K562 (cell line): ENCODE measurements around the gene PRKG1. TPM values are rescaled to one million over a fixed set of nuclear protein-coding genes. Genes with fewer than 3 reads are reported as not detected.

Experiments used
- ATAC-seq: fragments of 200-7000 bp; cut with Tn5 transposase; 3 replicates; pipeline ENCODE4 v1.9.1; 2020; ENCODE audit warnings: moderate library complexity
- BruUV-seq: library from RNA; stranded (reverse); fragments of 400-500 nt; replicated peaks from 2 replicates; lab custom pipeline; 2021; lab: Mats Ljungman, UMichigan
- CTCF ChIA-PET: fragments of 300-600 bp; formaldehyde crosslinking; extraction: SDS; loops from one replicate; lab custom pipeline; 2021; ENCODE audit warnings: low intra/inter-chr PET ratio; lab: Yijun Ruan, JAX
- POLR2A ChIA-PET: fragments of 300-600, 350-650 bp; sonication (Branson Sonifier 250); formaldehyde crosslinking; extraction: SDS; loops from one replicate; lab custom pipeline; 2021; ENCODE audit warnings: antibody characterized with exemption, inconsistent platforms; lab: Yijun Ruan, JAX
- DNase-seq, 4 experiments: peaks; one replicate each; pipeline versions ENCODE4 v3.0.0 to v3.0.0-alpha.2; 2011 to 2018; ENCODE audit warnings: low spot score in 3 of 4, mixed read lengths in 3 of 4; ENCODE audit errors: extremely low read depth in 1 of 4
- FAIRE-seq: peaks from 2 replicates; lab custom pipeline; 2011; peaks lifted over from hg19 to GRCh38; lab: Jason Lieb, UNC
- H2AFZ ChIP-seq: 2 replicates; pipeline ENCODE4 v1.6.0; 2011; ENCODE audit warnings: low read depth, low read length, control low read depth, inconsistent platforms
- H3K27ac ChIP-seq: fragments of 200-600 bp; 3 replicates; pipeline ENCODE4 v1.8.0; 2011; ENCODE audit warnings: low read depth, mild to moderate bottlenecking, control low read depth, inconsistent platforms, low read length, moderate library complexity, mixed read lengths; ENCODE audit errors: extremely low read depth
- H3K27me3 ChIP-seq, 2 experiments: fragments of 300-600 bp in 1 of 2; 2 replicates in 1 of 2; 3 replicates in 1 of 2; pipeline versions ENCODE4 v1.6.0 to v1.8.0; 2011; ENCODE audit warnings: inconsistent platforms in 2 of 2, low read length in 2 of 2, mild to moderate bottlenecking in 1 of 2, mixed read lengths in 1 of 2, moderate library complexity in 1 of 2; ENCODE audit not compliant: control insufficient read depth in 2 of 2, insufficient read depth in 2 of 2
- H3K36me3 ChIP-seq: fragments of 300-600 bp; 3 replicates; pipeline ENCODE4 v1.8.0; 2011; ENCODE audit warnings: mild to moderate bottlenecking, low read length, inconsistent platforms; ENCODE audit not compliant: control insufficient read depth, insufficient read depth
- H3K4me1 ChIP-seq, 2 experiments: fragments of 200-600 bp in 1 of 2; replicated peaks in 1 of 2; 2 replicates in 1 of 2; 3 replicates in 1 of 2; pipeline versions ENCODE4 v1.5.1 to v1.8.0; 2011; ENCODE audit warnings: inconsistent platforms in 2 of 2, low read length in 2 of 2, mild to moderate bottlenecking in 1 of 2, mixed read lengths in 1 of 2, moderate library complexity in 1 of 2; ENCODE audit not compliant: control insufficient read depth in 2 of 2, insufficient read depth in 2 of 2
- H3K4me2 ChIP-seq: 2 replicates; pipeline ENCODE4 v1.6.1; 2011; ENCODE audit warnings: low read length, control low read depth, inconsistent platforms, mixed read lengths; ENCODE audit not compliant: insufficient read depth
- H3K4me3 ChIP-seq: fragments of 200-600 bp; sonication (generic), shearing (Covaris generic); 2 replicates; pipeline ENCODE4 v1.5.1; 2016; ENCODE audit warnings: control low read depth, inconsistent platforms
- H3K79me2 ChIP-seq: fragments of 200-600 bp; 3 replicates; pipeline ENCODE4 v1.8.0; 2011; ENCODE audit warnings: low read length, inconsistent platforms; ENCODE audit not compliant: control insufficient read depth, insufficient read depth
- H3K9ac ChIP-seq, 2 experiments: 2 replicates each; pipeline versions ENCODE4 v1.6.0 to v1.6.1; 2011; ENCODE audit warnings: low read depth in 2 of 2, low read length in 2 of 2, control low read depth in 1 of 2, inconsistent platforms in 1 of 2, mild to moderate bottlenecking in 1 of 2, mixed read lengths in 1 of 2; ENCODE audit not compliant: insufficient read depth in 1 of 2
- H3K9me1 ChIP-seq: one replicate; pipeline ENCODE4 v1.6.0; 2011; ENCODE audit warnings: inconsistent platforms, mild to moderate bottlenecking, low read length, moderate library complexity; ENCODE audit not compliant: control insufficient read depth, insufficient read depth
- H3K9me3 ChIP-seq: replicated peaks from 2 replicates; pipeline ENCODE4 v1.5.1; 2011; ENCODE audit warnings: low read depth, low read length, inconsistent platforms; ENCODE audit not compliant: control insufficient read depth, insufficient read depth
- H4K20me1 ChIP-seq: replicated peaks from 2 replicates; pipeline ENCODE4 v1.6.1; 2011; ENCODE audit warnings: low read length, inconsistent platforms, mixed read lengths; ENCODE audit not compliant: control insufficient read depth, insufficient read depth
- GTF3C2 ChIP-seq: IDR thresholded peaks from 3 replicates; pipeline ENCODE4 v1.6.1; 2011; ENCODE audit warnings: borderline replicate concordance, mild to moderate bottlenecking, moderate library complexity; ENCODE audit not compliant: insufficient read length; ENCODE audit errors: extremely low read depth
- IFI16 ChIP-seq: fragments of 250-450 bp; sonication (Bioruptor Pico); IDR thresholded peaks from 2 replicates; pipeline ENCODE4 v2.1.2; 2022; ENCODE audit warnings: mild to moderate bottlenecking, inconsistent platforms
- LARP7 ChIP-seq: fragments of 450-650 bp; IDR thresholded peaks from 2 replicates; pipeline ENCODE4 v1.6.1; 2016
- SRF ChIP-seq, 2 experiments: fragments of 250-450, 450-650 bp in 1 of 2; sonication (Bioruptor Pico) in 1 of 2; sonication (generic) in 1 of 2; formaldehyde crosslinking; IDR thresholded peaks; 2 replicates each; pipeline versions ENCODE4 v1.5.0 to v1.5.1; 2020 to 2022; ENCODE audit warnings: mild to moderate bottlenecking in 1 of 2, missing genetic modification reagents in 1 of 2
- WGBS: fragments of 100-300 bp; shearing (Covaris generic); methylation state at CpG from one replicate; pipeline ENCODE4 v1.1.6; 2016; ENCODE audit warnings: low coverage, mixed read lengths; ENCODE audit not compliant: insufficient coverage; ENCODE audit errors: missing lambda C conversion rate; 5-methylcytosine and 5-hydroxymethylcytosine counted together
- in situ Hi-C: fragments of 300-500 bp; cut with MboI; formaldehyde crosslinking; loops from 4 replicates; pipeline ENCODE4 v1.15.0; 2018; ENCODE audit warnings: inconsistent platforms, mixed read lengths
- intact Hi-C: fragments of 100-400 bp; cut with micrococcal nuclease; formaldehyde crosslinking; loops from 2 replicates; pipeline ENCODE4 v1.14.2; 2022
- polyA plus RNA-seq, 8 experiments: library from polyadenylated mRNA; depleted of rRNA in 4 of 8; stranded (reverse) in 5 of 8; unstranded in 3 of 8; fragments of >200 nt; fragmentation: Nextera tagmentation in 2 of 8; fragmentation: Illumina TruSeq in 1 of 8; extraction: Ambion mirVana in 2 of 8; extraction: Trizol in 1 of 8; gene quantifications; 2 replicates each; pipeline versions ENCODE4 v1.2.1 to v1.2.3, GENCODE V29; 2011 to 2014; ENCODE audit warnings: inconsistent platforms in 1 of 8, missing spikeins in 1 of 8
- total RNA-seq, 7 experiments: library from RNA; depleted of rRNA in 6 of 7; stranded (reverse); fragments of >200 nt in 6 of 7; fragmentation: Illumina TruSeq in 2 of 7; extraction: Trizol in 2 of 7; gene quantifications; 2 replicates each; pipeline versions ENCODE4 v1.2.1 to v1.2.3, GENCODE V29; 2011 to 2021; ENCODE audit warnings: low replicate concordance in 1 of 7

PRKG1 gene
- total and polyA plus RNA-seq, 9 of the 15 experiments (the other 6 are each of a cell fraction or from before 2014, with no cell fraction given), result 0.22 TPM; not detected in 8

DNA sequence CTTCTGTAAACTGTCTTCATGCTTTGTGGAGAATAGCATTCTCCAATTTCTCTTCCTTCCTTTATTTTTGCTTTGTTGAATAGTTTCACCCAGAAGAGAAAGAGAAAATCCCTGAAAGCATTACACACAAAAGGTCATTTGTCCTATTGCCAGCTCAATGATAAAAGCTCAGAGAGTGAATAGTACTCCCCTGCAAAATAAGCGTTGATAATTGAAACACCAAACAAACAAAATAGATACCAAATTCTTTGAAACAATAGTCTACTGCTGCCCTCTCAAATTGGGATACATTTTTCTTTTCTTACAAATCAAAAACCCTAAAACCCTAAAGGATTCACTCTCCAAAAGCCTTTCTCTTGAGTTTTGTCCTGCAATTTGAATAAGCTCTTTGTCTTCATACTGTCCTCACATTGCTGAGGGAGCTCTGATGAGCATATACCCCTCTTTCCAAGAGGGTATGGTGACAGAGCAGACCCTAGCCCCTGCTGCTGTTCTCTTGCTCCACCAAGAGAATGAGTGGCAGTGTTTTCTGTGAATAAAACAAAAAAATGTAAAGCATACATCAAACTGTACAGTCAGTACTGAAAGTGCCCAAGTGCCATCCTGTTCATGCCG lies 490.7 kb downstream of the PRKG1 start:
- Histone ChIP-seq H3K4me2 (no peak overlapping the region), H3K36me3 (no peaks in the 10 kb centered on the region), H3K4me3 (no peak overlapping the region), H3K27me3 (no peaks in the 10 kb centered on the region), H3K9ac (no peak overlapping the region), H2AFZ (no peak overlapping the region), H4K20me1 (no peaks in the 10 kb centered on the region), H3K27ac (no peak overlapping the region), H3K9me3 (no peaks in the 10 kb centered on the region)
- in situ Hi-C loops, result no loop called here
- ChIA-PET POLR2A (no interaction called here), CTCF (no interaction called here)
- FAIRE-seq, result no peak
- no peak for ATAC-seq
- no TSS peak for BruUV-seq
- DNase-seq, result no peak
- intact Hi-C loops, result no loop called here
- no peak for TF ChIP-seq SRF (CRISPR knock-in tag; IDR thresholded peaks at IDR 0.05)
- TF ChIP-seq GTF3C2, result no peak
- no peak for TF ChIP-seq LARP7
- no peak for TF ChIP-seq IFI16
- TF ChIP-seq, all 486 proteins: peak for 0
- no peaks in the 10 kb centered on the region for H3K9me1 ChIP-seq
- no peaks in the 10 kb centered on the region for H3K4me1 ChIP-seq
- WGBS, result 0% methylated on average over 2 of the region's 2 CpGs
- no peaks in the 10 kb centered on the region for H3K79me2 ChIP-seq
